Activated T-helper 1 cell treated with anti-CD3 and anti-CD28 coated beads, Interleukin-12 subunit alpha, Interleukin-12 subunit beta, Interleukin-2, Interleukin-4 antibody, amounts not matched to agents 30 ng/mL and 10 ng/mL and 1 ng/mL, durations not matched to agents 14 hours and 24 hours and 36 hours (primary cell): ENCODE data around the gene EHF. TPM values are rescaled to one million over a fixed set of nuclear protein-coding genes. Genes with fewer than 3 reads are reported as not detected.
"Not testable (repeated sequence)": the region's sequence is repeated elsewhere in the genome, so short reads cannot be mapped to it uniquely, and the experiment has no call there.

Experiments used
- DNase-seq: peaks from one replicate; pipeline ENCODE4 v3.0.0; 2021; ENCODE audit warnings: low spot score
- H3K27ac Mint-ChIP-seq: one replicate; pipeline ENCODE4 v1.8.0; 2021; ENCODE audit warnings: mild to moderate bottlenecking, mixed read lengths
- H3K27me3 Mint-ChIP-seq: one replicate; pipeline ENCODE4 v1.8.0; 2022; ENCODE audit warnings: mild to moderate bottlenecking, moderate library complexity, mixed read lengths; ENCODE audit not compliant: insufficient read depth
- H3K36me3 Mint-ChIP-seq: one replicate; pipeline ENCODE4 v1.8.0; 2021; ENCODE audit warnings: low read depth, mixed read lengths
- H3K4me1 Mint-ChIP-seq: one replicate; pipeline ENCODE4 v1.8.0; 2021; ENCODE audit warnings: low read depth, mixed read lengths
- H3K4me3 Mint-ChIP-seq: one replicate; pipeline ENCODE4 v1.8.0; 2021; ENCODE audit warnings: mild to moderate bottlenecking, moderate library complexity, mixed read lengths
- H3K9me3 Mint-ChIP-seq: one replicate; pipeline ENCODE4 v1.8.0; 2021; ENCODE audit warnings: mixed read lengths
- intact Hi-C: fragments of 100-400 bp; cut with micrococcal nuclease; formaldehyde crosslinking; loops from one replicate; pipeline ENCODE4 v1.15.1; 2024
- total RNA-seq: library from RNA; stranded (reverse); gene quantifications from 2 replicates; pipeline ENCODE4 v1.2.3, GENCODE V29; 2022

The EHF gene
- total RNA-seq, 1 donor from 2014 or later, result not detected

DNA sequence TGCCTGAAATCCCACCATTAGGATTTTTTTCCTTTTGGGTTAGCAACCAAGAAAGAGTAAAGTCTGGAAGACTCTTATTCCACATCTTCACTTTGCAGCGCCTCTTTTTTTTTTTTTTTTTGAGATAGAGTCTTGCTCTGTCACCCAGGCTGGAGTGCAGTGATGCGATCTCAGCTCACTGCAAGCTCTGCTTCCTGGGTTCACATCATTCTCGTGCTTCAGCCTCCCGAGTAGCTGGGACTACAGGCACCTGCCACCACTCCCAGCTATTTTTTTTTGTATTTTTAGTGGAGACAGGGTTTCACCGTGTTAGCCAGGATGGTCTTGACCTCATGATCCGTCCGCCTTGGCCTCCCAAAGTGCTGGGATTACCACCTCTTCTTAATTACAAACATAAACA, 31.7 kb upstream of the EHF start:
- not testable (repeated sequence) for H3K36me3 Mint-ChIP-seq, H3K9me3 Mint-ChIP-seq, H3K4me1 Mint-ChIP-seq, H3K4me3 Mint-ChIP-seq, DNase-seq, H3K27ac Mint-ChIP-seq
- peaks cover 21% of the 10 kb centered on the region for H3K27me3 Mint-ChIP-seq
- intact Hi-C loops, result loop anchor here (10.0 kb wide), 1 partner anchor 586 kb away; no protein-coding TSS in a partner anchor

GRCh38 chr11:34593085-34593484, 27.8 kb upstream of the EHF start:
- intact Hi-C loops, result no loop called here
- no peak overlapping the region for H3K4me3 Mint-ChIP-seq
- no peaks in the 10 kb centered on the region for H3K9me3 Mint-ChIP-seq
- no peaks in the 10 kb centered on the region for H3K36me3 Mint-ChIP-seq
- H3K4me1 Mint-ChIP-seq, result no peaks in the 10 kb centered on the region
- H3K27ac Mint-ChIP-seq, result no peak overlapping the region
- DNase-seq, result no peak
- H3K27me3 Mint-ChIP-seq, result peaks cover 23% of the 10 kb centered on the region

DNA sequence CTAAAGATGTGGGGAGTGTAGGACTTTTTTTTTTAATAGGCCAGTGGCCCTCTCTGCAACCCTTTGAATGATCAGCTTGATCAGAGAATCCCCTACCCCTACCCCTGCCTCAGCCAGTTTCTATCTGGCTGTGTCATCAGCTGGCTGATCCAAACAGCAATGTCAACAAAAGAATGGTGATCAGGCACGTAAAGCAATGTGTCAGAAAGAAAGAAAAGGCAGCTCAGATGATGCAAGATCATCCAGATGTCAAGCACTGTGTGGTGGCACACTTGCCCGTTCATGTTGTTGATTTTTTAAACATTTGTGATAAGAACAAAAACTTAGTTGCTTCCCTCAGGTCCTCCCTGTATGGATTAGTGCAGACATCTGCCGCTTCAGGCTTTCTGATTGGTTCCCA, 26.3 kb upstream of the EHF start:
- peaks cover 16% of the 10 kb centered on the region for H3K27me3 Mint-ChIP-seq
- H3K4me3 Mint-ChIP-seq, result no peak overlapping the region
- H3K27ac Mint-ChIP-seq, result no peak overlapping the region
- no peak for DNase-seq
- peaks cover 2% of the 10 kb centered on the region for H3K4me1 Mint-ChIP-seq
- H3K9me3 Mint-ChIP-seq, result no peaks in the 10 kb centered on the region
- intact Hi-C loops, result no loop called here
- H3K36me3 Mint-ChIP-seq, result no peaks in the 10 kb centered on the region

DNA sequence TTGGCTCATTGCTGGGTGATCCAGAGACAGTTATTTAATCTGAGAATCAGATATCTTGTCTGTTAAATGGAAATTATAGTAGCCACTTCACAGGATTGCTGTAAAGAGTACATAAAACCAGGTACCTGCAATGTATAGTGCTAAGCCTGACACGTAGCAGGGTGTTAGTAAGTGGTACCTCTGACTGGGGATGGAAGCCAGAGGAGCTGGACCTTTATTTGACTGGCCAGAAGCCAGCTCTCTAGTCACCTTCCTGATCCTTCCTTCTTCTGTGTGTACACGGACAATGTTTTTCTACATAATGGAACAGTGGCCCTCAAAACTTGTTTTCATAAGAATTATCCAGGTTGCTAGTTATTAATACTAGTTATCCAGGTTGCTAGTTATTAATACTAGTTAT, 25.5 kb upstream of the EHF start:
- Mint-ChIP-seq H3K36me3 (no peaks in the 10 kb centered on the region), H3K4me1 (peaks cover 7% of the 10 kb centered on the region), H3K9me3 (no peaks in the 10 kb centered on the region), H3K27me3 (peaks cover 20% of the 10 kb centered on the region), H3K4me3 (no peak overlapping the region), H3K27ac (no peak overlapping the region)
- no peak for DNase-seq
- intact Hi-C loops, result no loop called here

DNA sequence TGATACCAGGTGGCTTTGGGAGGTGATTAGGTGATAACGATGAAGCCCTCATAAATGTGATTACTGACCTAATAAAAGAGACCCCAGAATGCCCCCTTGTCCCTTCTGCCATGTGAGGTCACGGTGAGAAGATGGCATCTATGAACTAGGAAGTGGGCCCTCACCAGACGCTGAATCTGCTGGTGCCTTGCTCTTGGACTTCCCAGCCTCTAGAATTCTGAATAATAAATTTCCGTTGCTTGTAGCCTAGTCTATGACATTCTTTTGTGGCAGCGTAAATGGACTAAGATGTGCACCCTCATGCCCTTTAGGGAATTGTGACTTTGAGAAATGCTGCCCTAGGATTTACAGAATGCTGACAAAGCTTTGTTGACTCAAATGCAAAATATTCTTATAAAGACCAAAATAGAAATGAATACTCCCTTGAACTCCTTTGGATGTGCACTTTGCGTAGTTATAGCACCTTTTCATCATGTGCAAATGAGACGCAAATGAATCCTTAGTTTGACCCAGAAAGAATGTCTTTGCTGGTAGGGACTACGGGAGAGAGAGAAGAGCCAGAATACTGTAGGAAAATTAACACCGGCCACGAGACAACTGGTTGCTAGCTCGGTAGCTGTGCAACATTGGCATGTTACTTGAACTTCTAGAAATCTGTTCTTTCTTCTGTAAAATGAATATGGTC, 24.8 kb upstream of the EHF start:
- Mint-ChIP-seq H3K4me1 (peaks cover 7% of the 10 kb centered on the region), H3K9me3 (no peaks in the 10 kb centered on the region), H3K27ac (no peak overlapping the region), H3K4me3 (no peak overlapping the region), H3K27me3 (peaks cover 18% of the 10 kb centered on the region), H3K36me3 (no peaks in the 10 kb centered on the region)
- intact Hi-C loops, result no loop called here
- DNase-seq, result no peak

DNA sequence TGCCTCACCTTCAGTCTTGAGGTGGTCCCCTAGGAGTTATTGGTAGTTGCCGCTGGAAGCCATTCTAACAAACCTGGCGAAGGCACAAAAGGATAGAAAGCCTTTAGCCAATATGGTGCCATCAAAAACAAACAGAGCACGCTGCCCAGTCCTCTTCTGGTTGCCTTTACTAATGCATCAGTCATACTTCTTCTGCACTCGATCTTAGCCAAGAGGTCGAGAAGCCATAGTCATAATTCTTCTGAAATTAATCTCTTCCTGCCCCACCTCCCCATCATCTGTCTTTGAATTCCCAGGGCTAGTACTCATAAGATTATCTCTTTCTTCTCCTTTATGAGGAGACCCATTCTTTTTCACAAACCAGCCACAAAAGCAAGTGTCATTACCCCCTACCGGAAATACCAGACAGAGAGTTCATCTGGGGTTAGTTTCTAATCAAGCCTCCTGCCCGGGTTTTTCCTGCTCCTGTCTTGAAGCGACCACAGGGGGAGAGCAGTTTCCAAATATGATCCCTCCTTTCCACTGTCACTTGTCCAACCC, 21.4 kb upstream of the EHF start:
- intact Hi-C loops, result no loop called here
- no peaks in the 10 kb centered on the region for H3K9me3 Mint-ChIP-seq
- peaks cover 7% of the 10 kb centered on the region for H3K4me1 Mint-ChIP-seq
- DNase-seq, result no peak
- H3K36me3 Mint-ChIP-seq, result no peaks in the 10 kb centered on the region
- peaks cover 12% of the 10 kb centered on the region for H3K27me3 Mint-ChIP-seq
- H3K27ac Mint-ChIP-seq, result no peak overlapping the region
- H3K4me3 Mint-ChIP-seq, result no peak overlapping the region

GRCh38 chr11:34600339-34601084, 20.4 kb upstream of the EHF start:
- Mint-ChIP-seq H3K9me3 (no peaks in the 10 kb centered on the region), H3K27me3 (peaks cover 12% of the 10 kb centered on the region), H3K4me3 (no peak overlapping the region), H3K4me1 (peaks cover 7% of the 10 kb centered on the region), H3K36me3 (no peaks in the 10 kb centered on the region), H3K27ac (no peak overlapping the region)
- intact Hi-C loops, result no loop called here
- no peak for DNase-seq

DNA sequence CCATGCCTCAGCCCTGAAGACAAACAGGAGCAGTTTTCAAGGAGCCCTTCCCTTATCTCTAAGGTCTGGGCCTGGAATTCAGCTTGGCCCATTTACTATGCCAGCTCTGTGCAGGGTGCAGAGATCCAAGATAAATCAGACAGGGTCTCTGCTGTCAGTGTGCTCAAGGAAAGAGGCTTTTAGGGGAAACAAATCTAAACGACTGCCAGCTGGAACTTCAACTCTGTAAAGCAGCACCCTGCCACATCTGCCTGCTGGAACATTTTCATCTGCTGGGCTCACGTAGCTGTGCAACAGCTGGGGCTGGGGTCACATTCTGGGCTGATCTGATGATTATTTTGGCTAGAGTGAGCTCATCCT, 19.8 kb upstream of the EHF start:
- DNase-seq, result no peak
- no peak overlapping the region for H3K4me3 Mint-ChIP-seq
- H3K27ac Mint-ChIP-seq, result no peak overlapping the region
- H3K27me3 Mint-ChIP-seq, result peaks cover 12% of the 10 kb centered on the region
- H3K4me1 Mint-ChIP-seq, result peaks cover 7% of the 10 kb centered on the region
- no peaks in the 10 kb centered on the region for H3K36me3 Mint-ChIP-seq
- intact Hi-C loops, result no loop called here
- no peaks in the 10 kb centered on the region for H3K9me3 Mint-ChIP-seq

DNA sequence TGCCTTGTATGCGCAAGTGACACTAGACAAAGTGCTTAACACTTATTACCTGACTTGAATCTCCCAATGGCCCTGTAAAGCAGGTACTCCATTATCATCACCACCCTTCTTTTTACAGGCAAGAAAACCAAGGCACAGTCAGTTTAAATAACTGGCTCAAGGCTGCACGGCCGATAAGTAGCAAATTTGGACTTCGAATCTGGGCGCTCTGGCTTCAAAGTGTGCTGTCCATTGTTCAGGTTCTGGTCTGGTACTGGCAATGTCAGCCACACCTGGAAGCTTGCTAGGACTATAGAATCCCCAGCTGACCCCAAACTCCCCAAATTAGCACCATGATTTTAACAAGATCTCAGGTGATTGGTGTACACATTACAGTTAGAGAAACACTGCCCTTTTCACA, 19.3 kb upstream of the EHF start:
- peaks cover 12% of the 10 kb centered on the region for H3K27me3 Mint-ChIP-seq
- no peaks in the 10 kb centered on the region for H3K9me3 Mint-ChIP-seq
- no peak for DNase-seq
- H3K4me1 Mint-ChIP-seq, result peaks cover 7% of the 10 kb centered on the region
- intact Hi-C loops, result no loop called here
- H3K27ac Mint-ChIP-seq, result no peak overlapping the region
- H3K4me3 Mint-ChIP-seq, result no peak overlapping the region
- no peaks in the 10 kb centered on the region for H3K36me3 Mint-ChIP-seq

GRCh38 chr11:34602245-34602644, 18.6 kb upstream of the EHF start:
- DNase-seq, result no peak
- H3K4me3 Mint-ChIP-seq, result no peak overlapping the region
- no peak overlapping the region for H3K27ac Mint-ChIP-seq
- peaks cover 9% of the 10 kb centered on the region for H3K27me3 Mint-ChIP-seq
- no peaks in the 10 kb centered on the region for H3K36me3 Mint-ChIP-seq
- intact Hi-C loops, result no loop called here
- peaks cover 7% of the 10 kb centered on the region for H3K4me1 Mint-ChIP-seq
- no peaks in the 10 kb centered on the region for H3K9me3 Mint-ChIP-seq

DNA sequence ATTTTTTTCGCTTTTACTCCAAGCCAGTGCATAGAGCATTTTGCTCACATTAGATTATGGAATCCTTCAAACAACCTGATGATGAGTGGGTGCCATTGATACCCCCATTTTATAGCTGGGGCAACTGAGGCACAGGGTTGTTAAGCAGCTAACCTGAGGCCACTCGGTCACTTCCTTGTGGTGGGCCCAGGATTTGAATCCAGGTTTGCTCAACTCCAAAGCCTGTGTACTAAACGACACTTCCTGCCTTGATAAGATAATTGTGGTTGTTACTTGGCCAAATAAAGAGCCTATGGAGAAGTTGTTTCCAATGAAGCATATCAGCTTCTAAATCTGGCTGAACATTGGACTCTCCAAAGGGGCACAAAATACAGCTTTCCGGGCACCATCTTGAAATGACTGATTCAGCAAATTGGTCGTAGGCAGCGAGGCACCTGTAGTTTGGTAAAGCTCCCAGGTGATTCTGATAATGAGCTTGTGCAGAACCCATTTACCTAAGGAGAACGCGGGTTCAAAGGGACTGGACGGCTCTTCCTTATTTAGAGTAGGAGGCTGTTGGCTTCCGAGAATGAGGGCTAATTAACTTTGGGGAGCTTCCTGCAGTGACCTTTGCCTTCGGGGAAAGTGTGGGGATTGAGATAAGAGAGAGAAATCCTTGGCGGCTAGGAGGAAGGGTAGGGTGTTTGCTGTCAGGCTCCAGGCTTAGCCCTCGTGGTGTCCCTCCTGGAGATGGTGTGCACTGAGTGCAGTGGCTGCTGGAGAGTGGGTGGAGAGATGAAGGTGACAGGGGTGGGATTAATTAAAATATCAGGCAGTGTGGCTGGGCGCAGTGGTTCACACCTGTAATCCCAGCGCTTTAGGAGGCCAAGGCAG, 17.5 kb upstream of the EHF start:
- Mint-ChIP-seq H3K27ac (no peak overlapping the region), H3K4me3 (no peak overlapping the region), H3K27me3 (peaks cover 9% of the 10 kb centered on the region), H3K36me3 (no peaks in the 10 kb centered on the region), H3K4me1 (peaks cover 7% of the 10 kb centered on the region), H3K9me3 (no peaks in the 10 kb centered on the region)
- intact Hi-C loops, result no loop called here
- no peak for DNase-seq

- H3K9me3 Mint-ChIP-seq, result no peaks in the 10 kb centered on the region
- H3K27ac Mint-ChIP-seq, result no peak overlapping the region
- intact Hi-C loops, result no loop called here
- DNase-seq, result no peak
- H3K4me1 Mint-ChIP-seq, result peaks cover 7% of the 10 kb centered on the region
- peaks cover 9% of the 10 kb centered on the region for H3K27me3 Mint-ChIP-seq
- no peaks in the 10 kb centered on the region for H3K36me3 Mint-ChIP-seq
- no peak overlapping the region for H3K4me3 Mint-ChIP-seq
Observed at GRCh38 chr11:34604145-34604544, 16.7 kb upstream of the EHF start.

DNA sequence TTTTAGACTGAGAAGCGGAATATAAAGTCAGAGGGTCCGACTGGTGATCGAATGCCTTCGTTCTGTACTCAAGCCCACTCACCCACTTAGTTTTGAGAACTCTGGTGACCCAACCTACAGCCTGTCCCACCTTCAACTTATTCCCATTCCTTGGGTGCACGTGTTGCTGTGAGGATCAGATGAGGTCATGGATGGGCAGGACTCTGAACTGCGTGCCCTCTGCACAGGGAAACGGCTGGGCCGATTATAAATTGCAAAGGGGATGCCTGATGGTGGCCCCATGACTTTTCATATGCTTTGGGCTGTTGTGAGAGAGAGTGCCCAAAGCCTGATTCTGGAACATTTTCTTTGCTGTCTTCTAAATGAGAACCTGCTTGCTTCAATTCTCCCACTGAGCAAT, 16.0 kb upstream of the EHF start:
- H3K36me3 Mint-ChIP-seq, result no peaks in the 10 kb centered on the region
- no peaks in the 10 kb centered on the region for H3K9me3 Mint-ChIP-seq
- peaks cover 5% of the 10 kb centered on the region for H3K27me3 Mint-ChIP-seq
- H3K27ac Mint-ChIP-seq, result no peak overlapping the region
- H3K4me3 Mint-ChIP-seq, result no peak overlapping the region
- H3K4me1 Mint-ChIP-seq, result peaks cover 2% of the 10 kb centered on the region
- no peak for DNase-seq
- intact Hi-C loops, result no loop called here
